ENCODE results near the gene PRMT1. TPM values are rescaled to one million over a fixed set of nuclear protein-coding genes. Genes with fewer than 3 reads are reported as not detected.

PRMT1 gene
- total RNA-seq, 1 donor from 2014 or later: 90.8 TPM

- Histone ChIP-seq H3K4me1 (no peaks in the 10 kb centered on the region), H3K27me3 (no peaks in the 10 kb centered on the region), H3K27ac (no peak overlapping the region), H3K9me3 (no peaks in the 10 kb centered on the region), H3K36me3 (no peaks in the 10 kb centered on the region), H3K4me3 (no peak overlapping the region)
- no peak for DNase-seq
- ATAC-seq: no peak
- TF ChIP-seq CTCF (IDR thresholded peaks at IDR 0.05): no peak
- intact Hi-C loops (cut with DNase I): no loop called here
Observed at GRCh38 chr19:49699364-49699763, 22.3 kb downstream of the PRMT1 start.

GRCh38 chr19:49700563-49700962 lies 23.5 kb downstream of the PRMT1 start:
- no peak for TF ChIP-seq CTCF (IDR thresholded peaks at IDR 0.05)
- H3K4me1 ChIP-seq: no peaks in the 10 kb centered on the region
- no peak for DNase-seq
- intact Hi-C loops (cut with DNase I): no loop called here
- H3K4me3 ChIP-seq: no peak overlapping the region
- H3K36me3 ChIP-seq: no peaks in the 10 kb centered on the region
- H3K27ac ChIP-seq: no peak overlapping the region
- H3K9me3 ChIP-seq: no peaks in the 10 kb centered on the region
- H3K27me3 ChIP-seq: no peaks in the 10 kb centered on the region
- ATAC-seq: peak; percentile 30

GRCh38 chr19:49701271-49701786 lies 24.3 kb downstream of the PRMT1 start:
- DNase-seq (no peak), ATAC-seq (peak; percentile 28)
- H3K4me1 ChIP-seq: no peaks in the 10 kb centered on the region
- no peaks in the 10 kb centered on the region for H3K27me3 ChIP-seq
- no peaks in the 10 kb centered on the region for H3K9me3 ChIP-seq
- H3K4me3 ChIP-seq: no peak overlapping the region
- TF ChIP-seq CTCF (IDR thresholded peaks at IDR 0.05): no peak
- intact Hi-C loops (cut with DNase I): no loop called here
- H3K36me3 ChIP-seq: no peaks in the 10 kb centered on the region
- no peak overlapping the region for H3K27ac ChIP-seq

- TF ChIP-seq CTCF (IDR thresholded peaks at IDR 0.05): no peak
- ATAC-seq: peak; percentile 10
- intact Hi-C loops (cut with DNase I): no loop called here
Observed at GRCh38 chr19:49704888-49705642, 28.0 kb downstream of the PRMT1 start.

GRCh38 chr19:49705919-49706318 lies 28.8 kb downstream of the PRMT1 start:
- H3K27ac ChIP-seq: no peak overlapping the region
- DNase-seq (no peak), ATAC-seq (peak; percentile 22)
- no peaks in the 10 kb centered on the region for H3K27me3 ChIP-seq
- H3K4me1 ChIP-seq: no peaks in the 10 kb centered on the region
- H3K4me3 ChIP-seq: no peak overlapping the region
- no peaks in the 10 kb centered on the region for H3K36me3 ChIP-seq
- intact Hi-C loops (cut with DNase I): no loop called here
- no peaks in the 10 kb centered on the region for H3K9me3 ChIP-seq
- no peak for TF ChIP-seq CTCF (IDR thresholded peaks at IDR 0.05)

More at GRCh38 chr19:49704888-49705642, 28.0 kb downstream of the PRMT1 start:
- Histone ChIP-seq H3K27me3 (no peaks in the 10 kb centered on the region), H3K9me3 (no peaks in the 10 kb centered on the region), H3K27ac (no peak overlapping the region), H3K4me3 (no peak overlapping the region), H3K36me3 (no peaks in the 10 kb centered on the region), H3K4me1 (no peaks in the 10 kb centered on the region)
- DNase-seq: no peak
